ENCODE data around the gene TOR3A.

DNA sequence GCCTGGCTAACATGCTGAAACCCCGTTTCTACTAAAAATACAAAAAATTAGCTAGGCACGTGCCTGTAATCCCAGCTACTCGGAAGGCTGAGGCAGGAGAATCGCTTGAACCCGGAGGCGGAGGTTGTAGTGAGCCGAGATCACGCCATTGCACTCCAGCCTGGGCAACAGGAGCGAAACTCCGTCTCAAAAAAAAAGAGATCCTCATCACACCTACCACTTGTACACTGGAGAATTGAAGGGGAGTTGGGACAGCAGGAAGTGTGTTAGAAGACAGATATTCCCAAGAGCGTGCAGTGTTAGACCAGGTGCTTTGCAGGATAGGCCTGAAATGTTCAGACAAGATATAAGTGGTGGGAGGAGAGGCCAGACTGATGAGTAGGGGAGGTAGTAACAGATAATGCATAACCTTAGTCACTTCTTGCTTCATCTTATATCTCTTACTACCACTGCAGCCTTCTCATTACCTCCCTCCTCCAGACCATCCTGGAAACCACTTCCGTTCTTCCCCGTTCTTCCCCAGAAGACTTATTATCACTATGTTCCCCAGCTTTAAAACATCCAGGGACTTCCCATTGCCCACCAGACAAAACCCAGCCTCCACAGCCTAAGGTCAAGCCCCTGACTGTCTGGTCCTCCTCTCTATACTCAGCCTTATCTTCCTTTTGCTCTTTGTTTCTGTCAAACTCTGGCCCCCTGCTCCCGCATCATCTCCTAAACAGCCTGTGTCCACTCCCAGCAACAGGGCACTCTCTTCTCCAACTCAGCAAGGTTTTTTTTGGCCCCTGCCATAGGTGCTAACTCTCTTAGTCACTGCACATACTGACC, 34.8 kb upstream of the TOR3A start:
- TF ChIP-seq, protein P1, sequence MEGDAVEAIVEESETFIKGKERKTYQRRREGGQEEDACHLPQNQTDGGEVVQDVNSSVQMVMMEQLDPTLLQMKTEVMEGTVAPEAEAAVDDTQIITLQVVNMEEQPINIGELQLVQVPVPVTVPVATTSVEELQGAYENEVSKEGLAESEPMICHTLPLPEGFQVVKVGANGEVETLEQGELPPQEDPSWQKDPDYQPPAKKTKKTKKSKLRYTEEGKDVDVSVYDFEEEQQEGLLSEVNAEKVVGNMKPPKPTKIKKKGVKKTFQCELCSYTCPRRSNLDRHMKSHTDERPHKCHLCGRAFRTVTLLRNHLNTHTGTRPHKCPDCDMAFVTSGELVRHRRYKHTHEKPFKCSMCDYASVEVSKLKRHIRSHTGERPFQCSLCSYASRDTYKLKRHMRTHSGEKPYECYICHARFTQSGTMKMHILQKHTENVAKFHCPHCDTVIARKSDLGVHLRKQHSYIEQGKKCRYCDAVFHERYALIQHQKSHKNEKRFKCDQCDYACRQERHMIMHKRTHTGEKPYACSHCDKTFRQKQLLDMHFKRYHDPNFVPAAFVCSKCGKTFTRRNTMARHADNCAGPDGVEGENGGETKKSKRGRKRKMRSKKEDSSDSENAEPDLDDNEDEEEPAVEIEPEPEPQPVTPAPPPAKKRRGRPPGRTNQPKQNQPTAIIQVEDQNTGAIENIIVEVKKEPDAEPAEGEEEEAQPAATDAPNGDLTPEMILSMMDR (IDR thresholded peaks at IDR 0.05; ENCODE audit: insufficient read depth, low read length), result no peak
- TF ChIP-seq, protein P2, sequence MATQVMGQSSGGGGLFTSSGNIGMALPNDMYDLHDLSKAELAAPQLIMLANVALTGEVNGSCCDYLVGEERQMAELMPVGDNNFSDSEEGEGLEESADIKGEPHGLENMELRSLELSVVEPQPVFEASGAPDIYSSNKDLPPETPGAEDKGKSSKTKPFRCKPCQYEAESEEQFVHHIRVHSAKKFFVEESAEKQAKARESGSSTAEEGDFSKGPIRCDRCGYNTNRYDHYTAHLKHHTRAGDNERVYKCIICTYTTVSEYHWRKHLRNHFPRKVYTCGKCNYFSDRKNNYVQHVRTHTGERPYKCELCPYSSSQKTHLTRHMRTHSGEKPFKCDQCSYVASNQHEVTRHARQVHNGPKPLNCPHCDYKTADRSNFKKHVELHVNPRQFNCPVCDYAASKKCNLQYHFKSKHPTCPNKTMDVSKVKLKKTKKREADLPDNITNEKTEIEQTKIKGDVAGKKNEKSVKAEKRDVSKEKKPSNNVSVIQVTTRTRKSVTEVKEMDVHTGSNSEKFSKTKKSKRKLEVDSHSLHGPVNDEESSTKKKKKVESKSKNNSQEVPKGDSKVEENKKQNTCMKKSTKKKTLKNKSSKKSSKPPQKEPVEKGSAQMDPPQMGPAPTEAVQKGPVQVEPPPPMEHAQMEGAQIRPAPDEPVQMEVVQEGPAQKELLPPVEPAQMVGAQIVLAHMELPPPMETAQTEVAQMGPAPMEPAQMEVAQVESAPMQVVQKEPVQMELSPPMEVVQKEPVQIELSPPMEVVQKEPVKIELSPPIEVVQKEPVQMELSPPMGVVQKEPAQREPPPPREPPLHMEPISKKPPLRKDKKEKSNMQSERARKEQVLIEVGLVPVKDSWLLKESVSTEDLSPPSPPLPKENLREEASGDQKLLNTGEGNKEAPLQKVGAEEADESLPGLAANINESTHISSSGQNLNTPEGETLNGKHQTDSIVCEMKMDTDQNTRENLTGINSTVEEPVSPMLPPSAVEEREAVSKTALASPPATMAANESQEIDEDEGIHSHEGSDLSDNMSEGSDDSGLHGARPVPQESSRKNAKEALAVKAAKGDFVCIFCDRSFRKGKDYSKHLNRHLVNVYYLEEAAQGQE (IDR thresholded peaks at IDR 0.05; ENCODE audit: insufficient replicate concordance, low read depth), result no peak
- TF ChIP-seq POLR2AphosphoS5 (IDR thresholded peaks at IDR 0.05; ENCODE audit: low read depth) (no peak), GABPA (IDR thresholded peaks at IDR 0.05; ENCODE audit: low read depth) (no peak)
